Keratinocyte (primary cell): ENCODE results near the gene SLC1A1.

Experiments
- EZH2 ChIP-seq: IDR thresholded peaks from one replicate; pipeline ENCODE4 v1.6.1; 2012; ENCODE audit warnings: inconsistent platforms, mild to moderate bottlenecking, low read length, moderate library complexity
- TF ChIP-seq, protein P1 (sequence below), 3 experiments: IDR thresholded peaks in 1 of 3; conservative IDR thresholded peaks in 1 of 3; optimal IDR thresholded peaks in 1 of 3; 2 replicates in 2 of 3; 3 replicates in 1 of 3; pipeline versions ENCODE3 to v1.5.1; 2011; ENCODE audit warnings: low read length in 3 of 3, mild to moderate bottlenecking in 3 of 3, moderate library complexity in 2 of 3, control low read depth in 1 of 3, inconsistent platforms in 1 of 3; ENCODE audit not compliant: insufficient read depth in 2 of 3; ENCODE audit errors: extremely low read depth in 1 of 3

- TF ChIP-seq, protein P1, sequence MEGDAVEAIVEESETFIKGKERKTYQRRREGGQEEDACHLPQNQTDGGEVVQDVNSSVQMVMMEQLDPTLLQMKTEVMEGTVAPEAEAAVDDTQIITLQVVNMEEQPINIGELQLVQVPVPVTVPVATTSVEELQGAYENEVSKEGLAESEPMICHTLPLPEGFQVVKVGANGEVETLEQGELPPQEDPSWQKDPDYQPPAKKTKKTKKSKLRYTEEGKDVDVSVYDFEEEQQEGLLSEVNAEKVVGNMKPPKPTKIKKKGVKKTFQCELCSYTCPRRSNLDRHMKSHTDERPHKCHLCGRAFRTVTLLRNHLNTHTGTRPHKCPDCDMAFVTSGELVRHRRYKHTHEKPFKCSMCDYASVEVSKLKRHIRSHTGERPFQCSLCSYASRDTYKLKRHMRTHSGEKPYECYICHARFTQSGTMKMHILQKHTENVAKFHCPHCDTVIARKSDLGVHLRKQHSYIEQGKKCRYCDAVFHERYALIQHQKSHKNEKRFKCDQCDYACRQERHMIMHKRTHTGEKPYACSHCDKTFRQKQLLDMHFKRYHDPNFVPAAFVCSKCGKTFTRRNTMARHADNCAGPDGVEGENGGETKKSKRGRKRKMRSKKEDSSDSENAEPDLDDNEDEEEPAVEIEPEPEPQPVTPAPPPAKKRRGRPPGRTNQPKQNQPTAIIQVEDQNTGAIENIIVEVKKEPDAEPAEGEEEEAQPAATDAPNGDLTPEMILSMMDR (optimal IDR thresholded peaks at IDR 0.05 in 1 of 3, IDR thresholded peaks at IDR 0.05 in 1 of 3, conservative IDR thresholded peaks at IDR 0.05 in 1 of 3; ENCODE audit: extremely low read depth in 1 of 3, insufficient read depth in 2 of 3, low read length in 3 of 3) = no peak
- TF ChIP-seq EZH2 = no peak
Observed at GRCh38 chr9:4569101-4569500, 78.8 kb downstream of the SLC1A1 start.
